PC-3 (cell line): ENCODE data around the gene RGS14. TPM values are rescaled to one million over a fixed set of nuclear protein-coding genes. Genes with fewer than 3 reads are reported as not detected.

Source experiments
- ATAC-seq: fragments of 200-7000 bp; cut with Tn5 transposase; 2 replicates; pipeline ENCODE4 v1.9.1; 2020; ENCODE audit warnings: mild to moderate bottlenecking, moderate library complexity
- BruUV-seq: library from RNA; stranded (reverse); fragments of 400-500 nt; replicated peaks from 2 replicates; lab custom pipeline; 2021; lab: Mats Ljungman, UMichigan
- CTCF ChIA-PET: fragments of 300-600 bp; sonication (Branson Sonifier 250); formaldehyde crosslinking; loops from one replicate; lab custom pipeline; 2022; ENCODE audit warnings: antibody characterized with exemption; lab: Charles Lee
- POLR2A ChIA-PET: fragments of 300-600 bp; sonication (Branson Sonifier 250); formaldehyde crosslinking; loops from one replicate; lab custom pipeline; 2022; ENCODE audit warnings: antibody characterized with exemption; ENCODE audit not compliant: unreplicated experiment; lab: Charles Lee
- DNase-seq: peaks from one replicate; pipeline ENCODE4 v3.0.0-alpha.2; 2015
- H2AFZ ChIP-seq: fragments of 300-600 bp; sonication (generic); 2 replicates; pipeline ENCODE4 v1.6.0; 2016; ENCODE audit warnings: antibody characterized with exemption, low read length
- H3F3A ChIP-seq: fragments of 300-600 bp; sonication (generic); one replicate; pipeline ENCODE4 v1.6.0; 2017; ENCODE audit warnings: antibody characterized with exemption, low read length, control low read depth, mild to moderate bottlenecking; ENCODE audit not compliant: unreplicated experiment
- H3K27ac ChIP-seq: fragments of 300-600 bp; sonication (generic); 2 replicates; pipeline ENCODE4 v1.5.1; 2016; ENCODE audit warnings: mild to moderate bottlenecking, low read length
- H3K27me3 ChIP-seq: fragments of 300-600 bp; sonication (generic); 2 replicates; pipeline ENCODE4 v1.6.1; 2016; ENCODE audit warnings: low read length, mixed read lengths
- H3K36me3 ChIP-seq: fragments of 300-600 bp; sonication (generic); 2 replicates; pipeline ENCODE4 v1.6.1; 2016; ENCODE audit warnings: low read depth, mixed run types, low read length, mixed read lengths
- H3K4me1 ChIP-seq: fragments of 300-600 bp; sonication (generic); 2 replicates; pipeline ENCODE4 v1.5.1; 2016; ENCODE audit warnings: low read length; ENCODE audit not compliant: insufficient read depth
- H3K4me2 ChIP-seq: fragments of 300-600 bp; sonication (generic); 2 replicates; pipeline ENCODE4 v1.6.0; 2016; ENCODE audit warnings: low read length
- H3K4me3 ChIP-seq: fragments of 300-600 bp; sonication (generic); 2 replicates; pipeline ENCODE4 v1.5.1; 2016; ENCODE audit warnings: mild to moderate bottlenecking, low read length, mixed read lengths
- H3K79me2 ChIP-seq: fragments of 300-600 bp; sonication (generic); 2 replicates; pipeline ENCODE4 v1.6.1; 2017; ENCODE audit warnings: low read length, mixed read lengths
- H3K9ac ChIP-seq: fragments of 300-600 bp; sonication (generic); 2 replicates; pipeline ENCODE4 v1.6.0; 2016; ENCODE audit warnings: mild to moderate bottlenecking, low read length
- H3K9me2 ChIP-seq: fragments of 300-600 bp; sonication (generic); replicated peaks from 2 replicates; pipeline ENCODE4 v1.6.1; 2016; ENCODE audit warnings: mixed run types, low read length, mixed read lengths
- H3K9me3 ChIP-seq: fragments of 300-600 bp; sonication (generic); 2 replicates; pipeline ENCODE4 v1.6.1; 2016; ENCODE audit warnings: low read length, mixed read lengths
- H4K20me1 ChIP-seq: fragments of 300-600 bp; sonication (generic); 2 replicates; pipeline ENCODE4 v1.6.1; 2016; ENCODE audit warnings: low read length, mixed read lengths
- CTCF ChIP-seq: fragments of 300-600 bp; sonication (generic); conservative IDR thresholded peaks from 2 replicates; pipeline ENCODE4 v1.5.1; 2017; ENCODE audit warnings: antibody characterized with exemption, low read depth, mild to moderate bottlenecking, low read length
- EZH2 ChIP-seq: fragments of 300-600 bp; sonication (generic); IDR thresholded peaks from one replicate; pipeline ENCODE4 v1.6.1; 2017; ENCODE audit warnings: antibody characterized with exemption, mild to moderate bottlenecking, low read length; ENCODE audit not compliant: unreplicated experiment
- EZH2phosphoT487 ChIP-seq: fragments of 300-600 bp; sonication (generic); IDR thresholded peaks from 2 replicates; pipeline ENCODE4 v1.6.1; 2018; ENCODE audit warnings: mild to moderate bottlenecking, antibody characterized with exemption, low read length, borderline replicate concordance
- intact Hi-C: fragments of 100-400 bp; cut with micrococcal nuclease; formaldehyde crosslinking; loops from 2 replicates; pipeline ENCODE4 v1.9.0; 2023
- total RNA-seq: library from RNA; depleted of rRNA; stranded (reverse); fragments of >200 nt; gene quantifications from 2 replicates; pipeline ENCODE4 v1.2.3, GENCODE V29; 2014

Gene RGS14
- total RNA-seq, 1 experiment from 2014 or later, result 32.3 TPM

GRCh38 chr5:177357146-177357458, 622 bp upstream of the RGS14 start:
- DNase-seq (no peak), ATAC-seq (no peak)
- peak overlapping the region; percentile 92; the same call in 1 of the 2 replicates for H2AFZ ChIP-seq
- peak overlapping the region; percentile 73; the same call in 1 of the 2 replicates for H3K4me3 ChIP-seq
- H3K9ac ChIP-seq, result no peak overlapping the region
- no peaks in the 10 kb centered on the region for H4K20me1 ChIP-seq
- H3K9me2 ChIP-seq, result no peaks in the 10 kb centered on the region
- BruUV-seq, result no TSS peak
- peaks cover 17% of the 10 kb centered on the region for H3K4me1 ChIP-seq
- intact Hi-C loops, result no loop called here
- no peaks in the 10 kb centered on the region for H3K36me3 ChIP-seq
- no peaks in the 10 kb centered on the region for H3K79me2 ChIP-seq
- no peaks in the 10 kb centered on the region for H3K9me3 ChIP-seq
- no peak for TF ChIP-seq EZH2phosphoT487
- no peak for TF ChIP-seq CTCF
- TF ChIP-seq EZH2, result no peak
- no peaks in the 10 kb centered on the region for H3F3A ChIP-seq
- H3K4me2 ChIP-seq, result peak overlapping the region; percentile 87; the same call in 1 of the 2 replicates
- POLR2A ChIA-PET, result no interaction called here
- H3K27ac ChIP-seq, result no peak overlapping the region
- CTCF ChIA-PET, result interaction anchor here (0.5 kb wide), 1 partner anchor 286 kb away, joined by 9 read pairs; no protein-coding TSS in a partner anchor
- no peaks in the 10 kb centered on the region for H3K27me3 ChIP-seq

- H3K9ac ChIP-seq, result peak overlapping the region; percentile 67
- peak overlapping the region; percentile 87 for H3K4me2 ChIP-seq
- no TSS peak for BruUV-seq
Measured at GRCh38 chr5:177358370-177358819, 671 bp downstream of the RGS14 start.

More at GRCh38 chr5:177358370-177358819, 671 bp downstream of the RGS14 start:
- ChIA-PET POLR2A (interaction anchor here (0.6 kb wide), 1 partner anchor 11 kb away, joined by 3 read pairs; no protein-coding TSS in a partner anchor), CTCF (interaction anchor here (1.2 kb wide), 1 partner anchor 12 kb away, joined by 4 read pairs; no protein-coding TSS in a partner anchor)
- H3F3A ChIP-seq, result no peaks in the 10 kb centered on the region
- H3K4me1 ChIP-seq, result peaks cover 18% of the 10 kb centered on the region
- peak overlapping the region; percentile 73 for H3K4me3 ChIP-seq
- H3K27ac ChIP-seq, result no peak overlapping the region
- H2AFZ ChIP-seq, result peak overlapping the region; percentile 92
- no peaks in the 10 kb centered on the region for H3K79me2 ChIP-seq
- H3K9me2 ChIP-seq, result no peaks in the 10 kb centered on the region
- intact Hi-C loops, result no loop called here
- H3K9me3 ChIP-seq, result no peaks in the 10 kb centered on the region
- no peaks in the 10 kb centered on the region for H3K27me3 ChIP-seq
- H4K20me1 ChIP-seq, result no peaks in the 10 kb centered on the region
- H3K36me3 ChIP-seq, result no peaks in the 10 kb centered on the region
- DNase-seq, result no peak
- no peak for TF ChIP-seq EZH2phosphoT487
- TF ChIP-seq CTCF, result no peak
- TF ChIP-seq EZH2, result no peak
- ATAC-seq, result no peak
